ENCODE results near the gene IER5L. TPM values are rescaled to one million over a fixed set of nuclear protein-coding genes. Genes with fewer than 3 reads are reported as not detected.
A peak's percentile ranks its signal among the peaks of the same experiment; 100 is the strongest.

IER5L gene
- total RNA-seq, 2 donors from 2014 or later = 7.2 to 30.7 TPM

GRCh38 chr9:129187042-129187441 lies 9.0 kb upstream of the IER5L start:
- no peak for TF ChIP-seq POLR2AphosphoS5 (IDR thresholded peaks at IDR 0.05)
- TF ChIP-seq, protein P1, sequence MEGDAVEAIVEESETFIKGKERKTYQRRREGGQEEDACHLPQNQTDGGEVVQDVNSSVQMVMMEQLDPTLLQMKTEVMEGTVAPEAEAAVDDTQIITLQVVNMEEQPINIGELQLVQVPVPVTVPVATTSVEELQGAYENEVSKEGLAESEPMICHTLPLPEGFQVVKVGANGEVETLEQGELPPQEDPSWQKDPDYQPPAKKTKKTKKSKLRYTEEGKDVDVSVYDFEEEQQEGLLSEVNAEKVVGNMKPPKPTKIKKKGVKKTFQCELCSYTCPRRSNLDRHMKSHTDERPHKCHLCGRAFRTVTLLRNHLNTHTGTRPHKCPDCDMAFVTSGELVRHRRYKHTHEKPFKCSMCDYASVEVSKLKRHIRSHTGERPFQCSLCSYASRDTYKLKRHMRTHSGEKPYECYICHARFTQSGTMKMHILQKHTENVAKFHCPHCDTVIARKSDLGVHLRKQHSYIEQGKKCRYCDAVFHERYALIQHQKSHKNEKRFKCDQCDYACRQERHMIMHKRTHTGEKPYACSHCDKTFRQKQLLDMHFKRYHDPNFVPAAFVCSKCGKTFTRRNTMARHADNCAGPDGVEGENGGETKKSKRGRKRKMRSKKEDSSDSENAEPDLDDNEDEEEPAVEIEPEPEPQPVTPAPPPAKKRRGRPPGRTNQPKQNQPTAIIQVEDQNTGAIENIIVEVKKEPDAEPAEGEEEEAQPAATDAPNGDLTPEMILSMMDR (IDR thresholded peaks at IDR 0.05) = no peak
- Histone ChIP-seq H3K36me3 (no peaks in the 10 kb centered on the region), H3K27ac (no peak overlapping the region), H3K4me3 (no peak overlapping the region), H3K9me3 (no peaks in the 10 kb centered on the region), H3K4me1 (replicated peaks) (no peaks in the 10 kb centered on the region), H3K27me3 (replicated peaks; ENCODE audit: insufficient read depth) (no peaks in the 10 kb centered on the region)
- DNase-seq (ENCODE audit: low spot score) = no peak
- intact Hi-C loops (cut with DNase I) = no loop called here
- 100% methylated on average over 1 of the region's 1 CpG for WGBS

- Histone ChIP-seq H3K9me3 (no peaks in the 10 kb centered on the region), H3K4me1 (replicated peaks) (no peaks in the 10 kb centered on the region)
These were observed 7.9 kb upstream of the IER5L start for GRCh38 chr9:129185991-129186390.

DNA sequence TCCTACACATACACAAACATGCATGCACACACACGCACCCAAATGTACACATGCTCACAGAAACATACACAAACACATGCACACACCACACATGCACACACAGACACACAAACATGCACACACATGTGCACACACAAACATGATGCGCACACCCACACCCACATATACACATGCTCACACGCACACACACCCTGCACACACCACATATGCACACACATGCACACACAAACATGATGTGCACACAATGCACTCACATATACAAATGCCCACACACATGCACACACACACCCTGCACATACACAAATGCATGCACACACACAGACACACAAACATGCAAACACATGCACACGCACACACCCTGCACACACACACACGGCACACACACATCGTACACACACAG lies 7.3 kb upstream of the IER5L start:
- no peaks in the 10 kb centered on the region for H3K9me3 ChIP-seq
- DNase-seq (ENCODE audit: low spot score) = no peak
- 93% methylated on average over 6 of the region's 6 CpGs for WGBS
- H3K27ac ChIP-seq = no peak overlapping the region
- no peaks in the 10 kb centered on the region for H3K4me1 ChIP-seq (replicated peaks)
- intact Hi-C loops (cut with DNase I) = no loop called here
- H3K27me3 ChIP-seq (replicated peaks; ENCODE audit: insufficient read depth) = no peaks in the 10 kb centered on the region
- H3K36me3 ChIP-seq = no peaks in the 10 kb centered on the region
- no peak overlapping the region for H3K4me3 ChIP-seq
- TF ChIP-seq POLR2AphosphoS5 (IDR thresholded peaks at IDR 0.05) (no peak), POLR2A (IDR thresholded peaks at IDR 0.05) (no peak)
- TF ChIP-seq, protein P1 (IDR thresholded peaks at IDR 0.05) = no peak

More at GRCh38 chr9:129185991-129186390, 7.9 kb upstream of the IER5L start:
- TF ChIP-seq POLR2A (IDR thresholded peaks at IDR 0.05) (no peak), POLR2AphosphoS5 (IDR thresholded peaks at IDR 0.05) (no peak)
- TF ChIP-seq, protein P1 (IDR thresholded peaks at IDR 0.05) = no peak
- WGBS = 76% methylated on average over 10 of the region's 10 CpGs
- Histone ChIP-seq H3K4me3 (no peak overlapping the region), H3K36me3 (no peaks in the 10 kb centered on the region), H3K27me3 (replicated peaks; ENCODE audit: insufficient read depth) (no peaks in the 10 kb centered on the region), H3K27ac (no peak overlapping the region)
- DNase-seq (ENCODE audit: low spot score) = no peak
- intact Hi-C loops (cut with DNase I) = no loop called here

DNA sequence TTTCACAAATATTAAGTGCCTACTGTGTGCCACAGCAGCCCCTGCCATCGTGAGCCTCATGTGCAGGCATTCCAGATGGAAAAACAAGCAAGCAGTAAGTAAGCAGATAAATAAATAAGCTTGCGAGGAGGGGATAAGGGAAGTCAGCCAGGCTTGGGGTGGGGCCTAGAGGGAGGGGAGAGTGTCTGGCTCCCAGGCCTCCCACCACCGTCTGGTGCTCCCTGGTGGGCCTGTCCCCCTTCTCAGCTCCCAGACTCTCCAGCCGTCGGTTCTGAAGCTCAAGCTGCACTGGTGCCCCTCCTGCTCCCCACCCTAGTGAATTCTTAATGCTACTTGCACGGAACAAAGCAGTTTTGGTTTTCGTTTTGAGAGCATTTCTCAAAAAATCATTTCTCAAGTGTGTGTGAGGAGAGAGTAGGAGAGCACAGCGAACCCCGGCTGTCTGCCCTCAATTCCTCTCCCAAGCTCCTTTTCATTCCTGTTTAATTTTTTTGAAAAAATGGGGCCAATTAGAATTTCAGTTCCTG lies 6.6 kb upstream of the IER5L start:
- no peaks in the 10 kb centered on the region for H3K27me3 ChIP-seq (replicated peaks; ENCODE audit: insufficient read depth)
- 66% methylated on average over 9 of the region's 9 CpGs for WGBS
- intact Hi-C loops (cut with DNase I) = no loop called here

GRCh38 chr9:129184219-129184524 lies 6.1 kb upstream of the IER5L start:
- H3K4me3 ChIP-seq = no peak overlapping the region
- DNase-seq (ENCODE audit: low spot score) = no peak
- no peaks in the 10 kb centered on the region for H3K36me3 ChIP-seq
- H3K9me3 ChIP-seq = no peaks in the 10 kb centered on the region
- intact Hi-C loops (cut with DNase I) = no loop called here
- no peaks in the 10 kb centered on the region for H3K4me1 ChIP-seq (replicated peaks)
- 78% methylated on average over 7 of the region's 7 CpGs for WGBS
- TF ChIP-seq POLR2AphosphoS5 (IDR thresholded peaks at IDR 0.05) = no peak
- TF ChIP-seq, protein P1 (IDR thresholded peaks at IDR 0.05) = no peak
- TF ChIP-seq POLR2A (IDR thresholded peaks at IDR 0.05) = no peak
- no peaks in the 10 kb centered on the region for H3K27me3 ChIP-seq (replicated peaks; ENCODE audit: insufficient read depth)
- H3K27ac ChIP-seq = peak overlapping the region in 1 of 2 donors; percentile 19

More for the DNA sequence above, 6.6 kb upstream of the IER5L start:
- no peaks in the 10 kb centered on the region for H3K4me1 ChIP-seq (replicated peaks)
- peak overlapping the region in 1 of 2 donors; percentile 19 for H3K27ac ChIP-seq
- TF ChIP-seq POLR2AphosphoS5 (IDR thresholded peaks at IDR 0.05) (no peak), POLR2A (IDR thresholded peaks at IDR 0.05) (no peak)
- TF ChIP-seq, protein P1 (IDR thresholded peaks at IDR 0.05) = no peak
- no peak for DNase-seq (ENCODE audit: low spot score)
- no peaks in the 10 kb centered on the region for H3K36me3 ChIP-seq
- H3K4me3 ChIP-seq = no peak overlapping the region
- no peaks in the 10 kb centered on the region for H3K9me3 ChIP-seq
